ENCODE results near the gene PRDM15.

DNA sequence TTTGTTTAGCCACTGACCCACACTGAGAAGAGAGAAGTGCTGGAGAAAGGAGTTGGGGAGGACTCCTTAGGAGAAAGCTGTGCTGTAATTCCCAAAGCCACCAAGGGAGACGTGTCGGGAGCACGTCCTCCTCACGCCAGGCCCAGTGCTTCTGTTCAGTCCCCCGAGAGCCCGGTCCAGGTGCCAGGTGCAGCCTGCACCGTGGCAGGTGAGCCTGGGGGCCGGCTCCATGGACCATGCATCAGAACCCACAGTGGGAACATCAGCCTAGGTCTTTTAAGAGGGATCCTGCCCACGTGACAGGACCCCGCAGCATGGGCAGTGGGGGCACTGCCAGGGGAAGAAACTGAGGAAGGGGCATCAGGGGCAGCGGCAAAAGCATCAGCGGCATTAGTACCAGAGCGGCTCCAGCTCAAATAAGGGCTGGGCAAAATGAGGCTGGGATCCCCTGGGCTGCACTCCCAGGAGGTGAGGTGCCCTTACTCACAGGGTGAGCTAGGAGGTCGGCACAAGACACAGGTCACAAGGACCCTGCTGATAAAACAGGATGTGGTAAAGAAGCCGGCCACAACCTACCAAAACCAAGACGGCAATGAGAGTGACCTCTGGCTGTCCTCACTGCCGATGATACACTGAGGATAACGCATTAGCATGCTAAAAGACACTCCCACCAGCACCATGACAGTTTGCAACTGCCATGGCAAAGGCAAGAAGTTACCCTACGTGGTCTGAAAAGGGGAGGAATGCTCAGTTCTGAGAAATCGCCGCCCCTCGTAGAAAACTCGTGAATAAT, 24.6 kb upstream of the PRDM15 start:
- TF ChIP-seq POLR2AphosphoS5 (IDR thresholded peaks at IDR 0.05), result no peak
- TF ChIP-seq, protein P1, sequence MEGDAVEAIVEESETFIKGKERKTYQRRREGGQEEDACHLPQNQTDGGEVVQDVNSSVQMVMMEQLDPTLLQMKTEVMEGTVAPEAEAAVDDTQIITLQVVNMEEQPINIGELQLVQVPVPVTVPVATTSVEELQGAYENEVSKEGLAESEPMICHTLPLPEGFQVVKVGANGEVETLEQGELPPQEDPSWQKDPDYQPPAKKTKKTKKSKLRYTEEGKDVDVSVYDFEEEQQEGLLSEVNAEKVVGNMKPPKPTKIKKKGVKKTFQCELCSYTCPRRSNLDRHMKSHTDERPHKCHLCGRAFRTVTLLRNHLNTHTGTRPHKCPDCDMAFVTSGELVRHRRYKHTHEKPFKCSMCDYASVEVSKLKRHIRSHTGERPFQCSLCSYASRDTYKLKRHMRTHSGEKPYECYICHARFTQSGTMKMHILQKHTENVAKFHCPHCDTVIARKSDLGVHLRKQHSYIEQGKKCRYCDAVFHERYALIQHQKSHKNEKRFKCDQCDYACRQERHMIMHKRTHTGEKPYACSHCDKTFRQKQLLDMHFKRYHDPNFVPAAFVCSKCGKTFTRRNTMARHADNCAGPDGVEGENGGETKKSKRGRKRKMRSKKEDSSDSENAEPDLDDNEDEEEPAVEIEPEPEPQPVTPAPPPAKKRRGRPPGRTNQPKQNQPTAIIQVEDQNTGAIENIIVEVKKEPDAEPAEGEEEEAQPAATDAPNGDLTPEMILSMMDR (IDR thresholded peaks at IDR 0.05), result no peak

Measured in suprapubic skin (tissue), 3 donors.